HFF-Myc (cell line): ENCODE results near the gene APRT.

Source experiments
- DNase-seq: peaks from one replicate; pipeline ENCODE4 v3.0.0-alpha.2; 2011; ENCODE audit warnings: low read depth; ENCODE audit errors: extremely low read depth
- H3K4me3 ChIP-seq: replicated peaks from 2 replicates; pipeline ENCODE4 v1.5.1; 2011; ENCODE audit warnings: low read depth, mild to moderate bottlenecking, control low read depth, low read length
- TF ChIP-seq, protein P1 (sequence below): IDR thresholded peaks from 2 replicates; pipeline ENCODE4 v1.5.1; 2012; ENCODE audit warnings: mild to moderate bottlenecking, low read depth, low read length, control low read depth; ENCODE audit errors: missing control alignments

APRT gene

GRCh38 chr16:88850531-88851199 is 38.9 kb upstream of the APRT start:
- H3K4me3 ChIP-seq, result no peak overlapping the region
- TF ChIP-seq, protein P1, sequence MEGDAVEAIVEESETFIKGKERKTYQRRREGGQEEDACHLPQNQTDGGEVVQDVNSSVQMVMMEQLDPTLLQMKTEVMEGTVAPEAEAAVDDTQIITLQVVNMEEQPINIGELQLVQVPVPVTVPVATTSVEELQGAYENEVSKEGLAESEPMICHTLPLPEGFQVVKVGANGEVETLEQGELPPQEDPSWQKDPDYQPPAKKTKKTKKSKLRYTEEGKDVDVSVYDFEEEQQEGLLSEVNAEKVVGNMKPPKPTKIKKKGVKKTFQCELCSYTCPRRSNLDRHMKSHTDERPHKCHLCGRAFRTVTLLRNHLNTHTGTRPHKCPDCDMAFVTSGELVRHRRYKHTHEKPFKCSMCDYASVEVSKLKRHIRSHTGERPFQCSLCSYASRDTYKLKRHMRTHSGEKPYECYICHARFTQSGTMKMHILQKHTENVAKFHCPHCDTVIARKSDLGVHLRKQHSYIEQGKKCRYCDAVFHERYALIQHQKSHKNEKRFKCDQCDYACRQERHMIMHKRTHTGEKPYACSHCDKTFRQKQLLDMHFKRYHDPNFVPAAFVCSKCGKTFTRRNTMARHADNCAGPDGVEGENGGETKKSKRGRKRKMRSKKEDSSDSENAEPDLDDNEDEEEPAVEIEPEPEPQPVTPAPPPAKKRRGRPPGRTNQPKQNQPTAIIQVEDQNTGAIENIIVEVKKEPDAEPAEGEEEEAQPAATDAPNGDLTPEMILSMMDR, result no peak
- no peak for DNase-seq

DNA sequence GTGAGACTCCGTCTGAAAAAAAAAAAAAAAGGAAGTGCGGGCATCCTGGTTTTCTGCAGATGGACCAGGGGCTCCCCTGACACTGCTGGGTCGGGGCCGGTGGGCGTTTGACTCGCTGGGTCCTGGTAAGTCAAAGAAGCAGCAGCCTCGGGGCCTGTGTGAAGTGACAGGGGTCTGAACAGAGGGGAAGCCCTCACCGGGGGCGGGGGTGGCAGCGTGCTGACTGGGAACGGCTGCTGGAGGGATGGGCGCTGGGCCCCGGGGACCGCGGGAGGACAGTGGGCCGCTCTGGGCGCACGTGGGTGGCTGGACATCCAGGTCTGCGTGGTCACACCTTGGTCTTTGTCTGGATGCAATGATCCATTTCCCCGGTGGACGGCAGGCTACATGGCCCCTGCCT is 36.8 kb upstream of the APRT start:
- TF ChIP-seq, protein P1, result no peak
- no peak overlapping the region for H3K4me3 ChIP-seq
- no peak for DNase-seq

- no peak overlapping the region for H3K4me3 ChIP-seq
- no peak for DNase-seq
- TF ChIP-seq, protein P1, result no peak
Measured at GRCh38 chr16:88847654-88848053, 35.9 kb upstream of the APRT start.

- no peak overlapping the region for H3K4me3 ChIP-seq
- TF ChIP-seq, protein P1, result no peak
- no peak for DNase-seq
Measured at GRCh38 chr16:88846088-88846487, 34.4 kb upstream of the APRT start.

- no peak for DNase-seq
- TF ChIP-seq, protein P1, result peak; percentile 29
- no peak overlapping the region for H3K4me3 ChIP-seq
Measured at GRCh38 chr16:88844419-88845036, 32.8 kb upstream of the APRT start.

- TF ChIP-seq, protein P1, result no peak
- H3K4me3 ChIP-seq, result no peak overlapping the region
- no peak for DNase-seq
Measured at GRCh38 chr16:88843256-88843655, 31.5 kb upstream of the APRT start.

GRCh38 chr16:88842806-88843205 is 31.1 kb upstream of the APRT start:
- TF ChIP-seq, protein P1, result no peak
- H3K4me3 ChIP-seq, result no peak overlapping the region
- DNase-seq, result no peak
